ENCODE results near the gene ZFYVE9. TPM values are rescaled to one million over a fixed set of nuclear protein-coding genes. Genes with fewer than 3 reads are reported as not detected.

ZFYVE9 gene
- total and polyA plus RNA-seq, 12 donors: 3.4 to 28.9 (median 22.2) TPM

DNA sequence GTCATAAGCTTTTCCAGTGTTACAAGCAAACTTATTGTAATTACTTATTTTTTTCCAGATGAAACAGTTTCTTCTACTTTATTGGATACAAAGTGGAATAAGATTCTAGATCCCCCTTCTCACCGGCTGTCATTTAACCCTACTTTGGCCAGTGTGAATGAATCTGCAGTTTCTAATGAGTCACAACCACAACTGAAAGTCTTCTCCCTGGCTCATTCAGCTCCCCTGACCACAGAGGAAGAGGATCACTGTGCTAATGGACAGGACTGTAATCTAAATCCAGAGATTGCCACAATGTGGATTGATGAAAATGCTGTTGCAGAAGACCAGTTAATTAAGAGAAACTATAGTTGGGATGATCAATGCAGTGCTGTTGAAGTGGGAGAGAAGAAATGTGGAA is 95.5 kb downstream of the ZFYVE9 start:
- H3K4me3 ChIP-seq: no peak overlapping the region
- no peaks in the 10 kb centered on the region for H3K36me3 ChIP-seq (replicated peaks in 1 of 2)
- peaks cover 0 to 10% of the 10 kb centered on the region in 2 donors for H3K4me1 ChIP-seq (replicated peaks in 1 of 2)
- 64 to 76% (median 72%) methylated on average over 1 of the region's 1 CpG for WGBS, 4 donors
- DNase-seq: no peak
- no peaks in the 10 kb centered on the region for H3K9me3 ChIP-seq (replicated peaks in 1 of 3)
- H3K27me3 ChIP-seq: no peaks in the 10 kb centered on the region
- H3K27ac ChIP-seq: no peak overlapping the region
- TF ChIP-seq, protein P1, sequence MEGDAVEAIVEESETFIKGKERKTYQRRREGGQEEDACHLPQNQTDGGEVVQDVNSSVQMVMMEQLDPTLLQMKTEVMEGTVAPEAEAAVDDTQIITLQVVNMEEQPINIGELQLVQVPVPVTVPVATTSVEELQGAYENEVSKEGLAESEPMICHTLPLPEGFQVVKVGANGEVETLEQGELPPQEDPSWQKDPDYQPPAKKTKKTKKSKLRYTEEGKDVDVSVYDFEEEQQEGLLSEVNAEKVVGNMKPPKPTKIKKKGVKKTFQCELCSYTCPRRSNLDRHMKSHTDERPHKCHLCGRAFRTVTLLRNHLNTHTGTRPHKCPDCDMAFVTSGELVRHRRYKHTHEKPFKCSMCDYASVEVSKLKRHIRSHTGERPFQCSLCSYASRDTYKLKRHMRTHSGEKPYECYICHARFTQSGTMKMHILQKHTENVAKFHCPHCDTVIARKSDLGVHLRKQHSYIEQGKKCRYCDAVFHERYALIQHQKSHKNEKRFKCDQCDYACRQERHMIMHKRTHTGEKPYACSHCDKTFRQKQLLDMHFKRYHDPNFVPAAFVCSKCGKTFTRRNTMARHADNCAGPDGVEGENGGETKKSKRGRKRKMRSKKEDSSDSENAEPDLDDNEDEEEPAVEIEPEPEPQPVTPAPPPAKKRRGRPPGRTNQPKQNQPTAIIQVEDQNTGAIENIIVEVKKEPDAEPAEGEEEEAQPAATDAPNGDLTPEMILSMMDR (IDR thresholded peaks at IDR 0.05): no peak
- TF ChIP-seq POLR2A (IDR thresholded peaks at IDR 0.05): no peak
- intact Hi-C loops (cut with DNase I): no loop called here

DNA sequence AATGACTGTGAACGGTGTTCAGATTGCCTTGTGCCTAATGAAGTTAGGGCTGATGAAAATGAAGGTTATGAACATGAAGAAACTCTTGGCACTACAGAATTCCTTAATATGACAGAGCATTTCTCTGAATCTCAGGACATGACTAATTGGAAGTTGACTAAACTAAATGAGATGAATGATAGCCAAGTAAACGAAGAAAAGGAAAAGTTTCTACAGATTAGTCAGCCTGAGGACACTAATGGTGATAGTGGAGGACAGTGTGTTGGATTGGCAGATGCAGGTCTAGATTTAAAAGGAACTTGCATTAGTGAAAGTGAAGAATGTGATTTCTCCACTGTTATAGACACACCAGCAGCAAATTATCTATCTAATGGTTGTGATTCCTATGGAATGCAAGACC is 96.6 kb downstream of the ZFYVE9 start:
- intact Hi-C loops (cut with DNase I): no loop called here
- H3K9me3 ChIP-seq (replicated peaks in 1 of 3): no peaks in the 10 kb centered on the region
- peaks cover 0 to 10% of the 10 kb centered on the region in 2 donors for H3K4me1 ChIP-seq (replicated peaks in 1 of 2)
- TF ChIP-seq, protein P1 (IDR thresholded peaks at IDR 0.05): no peak
- TF ChIP-seq POLR2A (IDR thresholded peaks at IDR 0.05): no peak
- no peaks in the 10 kb centered on the region for H3K27me3 ChIP-seq
- WGBS, 4 donors: 42 to 56% (median 52%) methylated on average over 2 of the region's 2 CpGs
- H3K27ac ChIP-seq: no peak overlapping the region
- no peak for DNase-seq
- H3K4me3 ChIP-seq: no peak overlapping the region
- H3K36me3 ChIP-seq (replicated peaks in 1 of 2): no peaks in the 10 kb centered on the region

DNA sequence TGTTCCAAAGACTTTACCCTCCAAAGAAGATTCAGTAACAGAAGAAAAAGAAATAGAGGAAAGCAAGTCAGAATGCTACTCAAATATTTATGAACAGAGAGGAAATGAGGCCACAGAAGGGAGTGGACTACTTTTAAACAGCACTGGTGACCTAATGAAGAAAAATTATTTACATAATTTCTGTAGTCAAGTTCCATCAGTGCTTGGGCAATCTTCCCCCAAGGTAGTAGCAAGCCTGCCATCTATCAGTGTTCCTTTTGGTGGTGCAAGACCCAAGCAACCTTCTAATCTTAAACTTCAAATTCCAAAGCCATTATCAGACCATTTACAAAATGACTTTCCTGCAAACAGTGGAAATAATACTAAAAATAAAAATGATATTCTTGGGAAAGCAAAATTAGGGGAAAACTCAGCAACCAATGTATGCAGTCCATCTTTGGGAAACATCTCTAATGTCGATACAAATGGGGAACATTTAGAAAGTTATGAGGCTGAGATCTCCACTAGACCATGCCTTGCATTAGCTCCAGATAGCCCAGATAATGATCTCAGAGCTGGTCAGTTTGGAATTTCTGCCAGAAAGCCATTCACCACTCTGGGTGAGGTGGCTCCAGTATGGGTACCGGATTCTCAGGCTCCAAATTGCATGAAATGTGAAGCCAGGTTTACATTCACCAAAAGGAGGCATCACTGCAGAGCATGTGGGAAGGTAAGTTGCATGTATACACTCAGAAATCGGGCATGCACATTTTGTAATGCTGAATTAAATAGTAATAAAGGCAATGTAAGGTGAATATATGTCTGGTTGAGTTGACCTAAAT is 97.2 kb downstream of the ZFYVE9 start:
- Histone ChIP-seq H3K27ac (no peak overlapping the region), H3K4me1 (replicated peaks in 1 of 2) (peaks cover 0 to 10% of the 10 kb centered on the region in 2 donors), H3K4me3 (no peak overlapping the region), H3K36me3 (replicated peaks in 1 of 2) (no peaks in the 10 kb centered on the region), H3K27me3 (no peaks in the 10 kb centered on the region), H3K9me3 (replicated peaks in 1 of 3) (no peaks in the 10 kb centered on the region)
- WGBS, 4 donors: 89 to 95% (median 93%) methylated on average over 3 of the region's 3 CpGs
- DNase-seq: no peak
- intact Hi-C loops (cut with DNase I): no loop called here
- TF ChIP-seq, protein P1 (IDR thresholded peaks at IDR 0.05): no peak
- no peak for TF ChIP-seq POLR2A (IDR thresholded peaks at IDR 0.05)

DNA sequence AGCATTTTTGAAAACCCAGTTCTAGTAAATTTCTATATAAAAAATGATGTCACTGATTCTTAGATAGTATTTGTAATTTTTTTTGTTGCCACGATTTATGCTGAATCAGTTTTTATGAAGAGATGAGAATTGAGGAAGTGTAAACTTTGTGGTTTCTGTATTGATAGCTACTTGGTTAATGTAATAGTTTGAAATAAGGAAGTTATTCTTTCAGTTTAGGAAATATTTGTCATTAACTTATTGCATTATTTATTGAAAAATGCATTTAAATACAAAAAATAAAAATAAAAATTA is 97.8 kb downstream of the ZFYVE9 start:
- no peak overlapping the region for H3K27ac ChIP-seq
- DNase-seq: no peak
- H3K9me3 ChIP-seq (replicated peaks in 1 of 3): no peaks in the 10 kb centered on the region
- peaks cover 0 to 10% of the 10 kb centered on the region in 2 donors for H3K4me1 ChIP-seq (replicated peaks in 1 of 2)
- H3K36me3 ChIP-seq (replicated peaks in 1 of 2): no peaks in the 10 kb centered on the region
- intact Hi-C loops (cut with DNase I): no loop called here
- H3K27me3 ChIP-seq: no peaks in the 10 kb centered on the region
- H3K4me3 ChIP-seq: no peak overlapping the region
- no peak for TF ChIP-seq POLR2A (IDR thresholded peaks at IDR 0.05)
- TF ChIP-seq, protein P1 (IDR thresholded peaks at IDR 0.05): no peak
- 51 to 69% (median 62%) methylated on average over 1 of the region's 1 CpG for WGBS, 4 donors

Measured in adrenal gland (tissue), 12 donors.